Testis (tissue), 2 donors: ENCODE results near the gene CHDH.

Experiments
- POLR2A ChIP-seq: fragments of 450-650 bp; IDR thresholded peaks from one replicate; pipeline ENCODE4 v1.6.1; 2017; ENCODE audit warnings: antibody characterized with exemption, mild to moderate bottlenecking, moderate library complexity
- TF ChIP-seq, protein P1 (sequence below), 3 experiments: fragments of 450-650 bp in 2 of 3; fragments of 200-600 bp in 1 of 3; sonication (generic) in 1 of 3; IDR thresholded peaks; one replicate each; pipeline ENCODE4 v1.5.1; 2016 to 2019; ENCODE audit warnings: antibody characterized with exemption in 3 of 3, mild to moderate bottlenecking in 2 of 3, moderate library complexity in 1 of 3

DNA sequence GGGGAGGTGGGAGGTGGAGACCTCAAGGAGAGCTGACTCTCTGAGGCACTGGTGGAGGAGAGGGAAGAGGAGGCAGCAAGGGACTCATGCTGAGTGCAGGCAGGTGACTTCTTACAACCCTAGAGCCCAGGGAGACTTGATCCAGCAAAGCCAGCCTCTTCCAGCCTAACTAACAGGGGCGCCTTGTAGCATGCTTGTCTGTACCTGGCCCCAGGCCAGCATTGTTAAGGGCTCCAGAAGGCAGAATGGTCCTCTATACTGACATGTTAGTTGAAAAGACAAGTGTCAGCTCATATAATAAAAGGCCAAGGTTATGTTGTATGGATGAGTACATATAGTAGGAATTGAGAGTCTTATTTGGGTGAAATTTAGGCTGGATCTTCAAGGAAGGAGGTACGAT, 65.4 kb downstream of the CHDH start:
- TF ChIP-seq, protein P1, sequence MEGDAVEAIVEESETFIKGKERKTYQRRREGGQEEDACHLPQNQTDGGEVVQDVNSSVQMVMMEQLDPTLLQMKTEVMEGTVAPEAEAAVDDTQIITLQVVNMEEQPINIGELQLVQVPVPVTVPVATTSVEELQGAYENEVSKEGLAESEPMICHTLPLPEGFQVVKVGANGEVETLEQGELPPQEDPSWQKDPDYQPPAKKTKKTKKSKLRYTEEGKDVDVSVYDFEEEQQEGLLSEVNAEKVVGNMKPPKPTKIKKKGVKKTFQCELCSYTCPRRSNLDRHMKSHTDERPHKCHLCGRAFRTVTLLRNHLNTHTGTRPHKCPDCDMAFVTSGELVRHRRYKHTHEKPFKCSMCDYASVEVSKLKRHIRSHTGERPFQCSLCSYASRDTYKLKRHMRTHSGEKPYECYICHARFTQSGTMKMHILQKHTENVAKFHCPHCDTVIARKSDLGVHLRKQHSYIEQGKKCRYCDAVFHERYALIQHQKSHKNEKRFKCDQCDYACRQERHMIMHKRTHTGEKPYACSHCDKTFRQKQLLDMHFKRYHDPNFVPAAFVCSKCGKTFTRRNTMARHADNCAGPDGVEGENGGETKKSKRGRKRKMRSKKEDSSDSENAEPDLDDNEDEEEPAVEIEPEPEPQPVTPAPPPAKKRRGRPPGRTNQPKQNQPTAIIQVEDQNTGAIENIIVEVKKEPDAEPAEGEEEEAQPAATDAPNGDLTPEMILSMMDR (IDR thresholded peaks at IDR 0.05): no peak
- TF ChIP-seq POLR2A: no peak
